GM23248 (cell line): ENCODE data around the gene HSPA4L.

Experiments used
- EZH2 ChIP-seq: fragments of 200-600 bp; sonication (generic); IDR thresholded peaks from 2 replicates; pipeline ENCODE4 v1.6.1; 2018; ENCODE audit warnings: antibody characterized with exemption, mild to moderate bottlenecking; ENCODE audit not compliant: insufficient read depth, poor library complexity, severe bottlenecking
- EZH2phosphoT487 ChIP-seq: fragments of 200-600 bp; sonication (generic); IDR thresholded peaks from 2 replicates; pipeline ENCODE4 v1.6.1; 2018; ENCODE audit warnings: antibody characterized with exemption, moderate library complexity, mild to moderate bottlenecking, low read depth; ENCODE audit not compliant: insufficient read depth

- TF ChIP-seq EZH2, result no peak
- TF ChIP-seq EZH2phosphoT487, result no peak
These were observed 106.4 kb downstream of the HSPA4L start for GRCh38 chr4:127888559-127888958.
